Gastrocnemius medialis (tissue), 4 donors: ENCODE measurements around the gene RYR3. TPM values are rescaled to one million over a fixed set of nuclear protein-coding genes. Genes with fewer than 3 reads are reported as not detected.

Experiments
- ATAC-seq, 2 donors: fragments of 150-250 bp; one replicate each; pipeline ENCODE4 v1.9.1; 2016
- DNase-seq, 2 donors: peaks; one replicate each; pipeline ENCODE4 v3.0.0-alpha.2; 2019
- H3K27ac ChIP-seq, 4 donors: fragments of 200-600 bp; sonication (generic); 1 replicate in 1 of 4; 2 replicates in 3 of 4; pipeline ENCODE4 v1.5.1; 2016 to 2018; ENCODE audit warnings: mild to moderate bottlenecking in 2 of 4, moderate library complexity in 1 of 4
- H3K27me3 ChIP-seq, 3 donors: fragments of 200-600 bp; sonication (generic) in 2 of 3; 1 replicate in 1 of 3; 2 replicates in 2 of 3; pipeline versions ENCODE4 v1.5.1 to v1.6.0; 2016 to 2019; ENCODE audit warnings: mild to moderate bottlenecking in 1 of 3, moderate library complexity in 1 of 3
- H3K36me3 ChIP-seq, 2 donors: fragments of 200-600 bp; sonication (generic) in 1 of 2; one replicate each; pipeline ENCODE4 v1.5.1; 2017 to 2018
- H3K4me1 ChIP-seq, 2 donors: fragments of 200-600 bp; sonication (generic) in 1 of 2; one replicate each; pipeline ENCODE4 v1.5.1; 2016 to 2017; ENCODE audit warnings: mild to moderate bottlenecking in 2 of 2
- H3K4me3 ChIP-seq, 4 donors: fragments of 200-600 bp; sonication (generic) in 3 of 4; 1 replicate in 1 of 4; 2 replicates in 3 of 4; pipeline ENCODE4 v1.5.1; 2016 to 2019; ENCODE audit warnings: mild to moderate bottlenecking in 2 of 4
- H3K9me3 ChIP-seq, 3 donors: fragments of 200-600 bp; sonication (generic) in 2 of 3; 1 replicate in 1 of 3; 2 replicates in 2 of 3; pipeline ENCODE4 v1.5.1; 2016 to 2019
- POLR2A ChIP-seq, 2 donors: fragments of 450-650 bp; IDR thresholded peaks; one replicate each; pipeline ENCODE4 v1.6.1; 2017; ENCODE audit warnings: antibody characterized with exemption in 2 of 2, mild to moderate bottlenecking in 2 of 2, moderate library complexity in 2 of 2
- in situ Hi-C, 4 donors: fragments of 200-750 bp; cut with MboI; loops; one replicate each; pipeline versions ENCODE4 v1.15.0 to v1.8.0; 2017; ENCODE audit warnings: low sequenced_read_pairs in 4 of 4
- intact Hi-C: fragments of 100-400 bp; cut with DNase I; formaldehyde crosslinking; loops from one replicate; pipeline ENCODE4 v1.15.1; 2023; ENCODE audit warnings: low total_unique reads
- total RNA-seq, 4 donors: library from RNA; depleted of rRNA; stranded (reverse); fragments of >200 nt; gene quantifications; one replicate each; pipeline versions ENCODE4 v1.1.0 to v1.2.3, GENCODE V29; 2016
- TF ChIP-seq, protein P1 (sequence below), 5 experiments: fragments of 450-650 bp in 3 of 5; fragments of 200-600 bp in 2 of 5; sonication (generic) in 2 of 5; IDR thresholded peaks in 4 of 5; conservative IDR thresholded peaks in 1 of 5; 1 replicate in 4 of 5; 2 replicates in 1 of 5; pipeline ENCODE4 v1.5.1; 2016 to 2019; ENCODE audit warnings: antibody characterized with exemption in 5 of 5, mild to moderate bottlenecking in 3 of 5, moderate library complexity in 3 of 5

The RYR3 gene
- total RNA-seq, 4 donors from 2014 or later, result 7.6 to 30.9 (median 20.6) TPM

DNA sequence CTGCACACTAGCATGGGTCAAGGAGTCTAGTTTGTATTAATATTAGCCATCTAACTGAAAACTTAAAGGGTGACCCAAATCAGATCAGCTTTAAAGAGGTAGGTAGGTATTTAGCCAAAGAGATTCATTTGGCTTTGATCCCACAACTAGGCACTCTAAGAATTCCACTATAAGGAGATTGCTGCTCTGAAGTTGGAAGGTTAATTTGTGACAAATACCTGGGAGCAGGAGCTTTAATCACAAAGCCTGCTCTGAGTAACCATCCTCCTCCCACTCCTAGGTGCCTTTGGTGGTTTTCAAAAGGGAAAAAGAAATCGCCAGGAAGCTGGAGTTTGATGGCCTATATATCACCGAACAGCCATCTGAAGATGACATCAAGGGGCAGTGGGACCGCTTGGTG is 537.2 kb downstream of the RYR3 start:
- Histone ChIP-seq H3K27me3 (no peaks in the 10 kb centered on the region), H3K36me3 (no peaks in the 10 kb centered on the region), H3K9me3 (no peaks in the 10 kb centered on the region), H3K4me3 (no peak overlapping the region), H3K27ac (no peak overlapping the region), H3K4me1 (no peaks in the 10 kb centered on the region)
- in situ Hi-C loops, result no loop called here
- intact Hi-C loops, result no loop called here
- ATAC-seq (no peak), DNase-seq (no peak)
- no peak for TF ChIP-seq POLR2A (IDR thresholded peaks at IDR 0.05)
- TF ChIP-seq, protein P1, sequence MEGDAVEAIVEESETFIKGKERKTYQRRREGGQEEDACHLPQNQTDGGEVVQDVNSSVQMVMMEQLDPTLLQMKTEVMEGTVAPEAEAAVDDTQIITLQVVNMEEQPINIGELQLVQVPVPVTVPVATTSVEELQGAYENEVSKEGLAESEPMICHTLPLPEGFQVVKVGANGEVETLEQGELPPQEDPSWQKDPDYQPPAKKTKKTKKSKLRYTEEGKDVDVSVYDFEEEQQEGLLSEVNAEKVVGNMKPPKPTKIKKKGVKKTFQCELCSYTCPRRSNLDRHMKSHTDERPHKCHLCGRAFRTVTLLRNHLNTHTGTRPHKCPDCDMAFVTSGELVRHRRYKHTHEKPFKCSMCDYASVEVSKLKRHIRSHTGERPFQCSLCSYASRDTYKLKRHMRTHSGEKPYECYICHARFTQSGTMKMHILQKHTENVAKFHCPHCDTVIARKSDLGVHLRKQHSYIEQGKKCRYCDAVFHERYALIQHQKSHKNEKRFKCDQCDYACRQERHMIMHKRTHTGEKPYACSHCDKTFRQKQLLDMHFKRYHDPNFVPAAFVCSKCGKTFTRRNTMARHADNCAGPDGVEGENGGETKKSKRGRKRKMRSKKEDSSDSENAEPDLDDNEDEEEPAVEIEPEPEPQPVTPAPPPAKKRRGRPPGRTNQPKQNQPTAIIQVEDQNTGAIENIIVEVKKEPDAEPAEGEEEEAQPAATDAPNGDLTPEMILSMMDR (IDR thresholded peaks at IDR 0.05 in 4 of 5, conservative IDR thresholded peaks at IDR 0.05 in 1 of 5), result no peak

DNA sequence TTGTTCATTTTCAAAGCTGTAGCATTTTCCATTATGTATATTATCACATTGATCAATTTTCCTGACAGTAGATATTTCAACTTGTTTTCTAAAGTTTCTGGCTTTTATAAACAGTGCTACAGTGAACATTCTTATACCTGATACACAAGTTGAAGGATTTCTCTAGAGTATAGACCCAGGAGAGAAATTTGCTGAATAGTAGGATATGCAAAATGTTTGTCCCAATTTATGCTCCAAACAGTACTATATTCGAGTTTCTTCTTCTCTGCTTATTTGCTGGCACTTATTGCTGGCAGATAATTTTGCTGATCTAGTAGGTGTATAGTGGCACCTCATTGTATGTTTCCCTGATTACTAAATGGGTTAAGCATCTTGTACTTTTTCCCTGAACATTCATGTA is 540.3 kb downstream of the RYR3 start:
- DNase-seq (no peak), ATAC-seq (no peak)
- Histone ChIP-seq H3K27ac (no peak overlapping the region), H3K4me1 (no peaks in the 10 kb centered on the region), H3K9me3 (no peaks in the 10 kb centered on the region), H3K27me3 (no peaks in the 10 kb centered on the region), H3K36me3 (no peaks in the 10 kb centered on the region), H3K4me3 (no peak overlapping the region)
- intact Hi-C loops, result no loop called here
- TF ChIP-seq POLR2A (IDR thresholded peaks at IDR 0.05), result no peak
- TF ChIP-seq, protein P1 (IDR thresholded peaks at IDR 0.05 in 4 of 5, conservative IDR thresholded peaks at IDR 0.05 in 1 of 5), result no peak
- in situ Hi-C loops, result no loop called here

DNA sequence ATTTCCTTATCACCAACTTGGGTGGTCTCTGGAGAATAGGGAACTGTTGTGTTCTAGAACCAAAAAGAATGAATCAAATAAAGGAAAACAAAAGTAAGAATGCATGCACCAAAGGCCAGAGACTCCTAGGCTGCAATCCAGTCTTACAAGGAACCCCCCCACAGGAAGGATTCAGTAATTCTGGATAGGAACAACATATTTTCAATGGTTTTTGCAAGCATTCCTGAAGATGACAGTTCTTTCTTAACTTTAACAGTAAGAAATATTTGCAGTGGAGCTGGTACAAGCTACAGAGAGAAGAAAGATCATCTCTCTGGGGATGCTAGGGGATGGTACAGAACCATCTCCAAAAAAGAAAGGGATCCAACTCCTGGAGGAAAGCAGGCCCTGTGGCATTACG is 541.3 kb downstream of the RYR3 start:
- H3K4me1 ChIP-seq, result no peaks in the 10 kb centered on the region
- H3K9me3 ChIP-seq, result no peaks in the 10 kb centered on the region
- intact Hi-C loops, result no loop called here
- ATAC-seq, result no peak
- DNase-seq, result no peak
- no peak overlapping the region for H3K4me3 ChIP-seq
- in situ Hi-C loops, result no loop called here
- H3K27me3 ChIP-seq, result no peaks in the 10 kb centered on the region
- no peak for TF ChIP-seq POLR2A (IDR thresholded peaks at IDR 0.05)
- TF ChIP-seq, protein P1 (IDR thresholded peaks at IDR 0.05 in 4 of 5, conservative IDR thresholded peaks at IDR 0.05 in 1 of 5), result no peak
- no peaks in the 10 kb centered on the region for H3K36me3 ChIP-seq
- no peak overlapping the region for H3K27ac ChIP-seq

DNA sequence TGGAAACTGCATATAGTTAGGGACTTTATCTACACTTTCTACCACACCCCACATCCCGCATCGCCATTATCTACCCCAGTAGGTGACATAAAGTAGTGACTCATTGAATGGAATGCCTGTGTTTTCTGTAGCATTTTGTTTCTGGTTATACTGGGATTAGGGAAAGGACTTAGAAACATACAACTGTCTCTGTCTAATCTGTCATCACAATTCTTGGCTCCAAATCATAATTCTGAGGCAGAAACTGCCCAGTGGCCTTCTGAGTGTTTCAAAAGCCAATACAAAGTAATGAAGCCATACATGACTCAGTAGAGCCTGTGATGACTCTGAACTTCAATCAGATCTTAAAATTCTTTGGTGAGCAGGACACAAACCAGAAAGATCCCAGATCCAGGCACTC is 541.8 kb downstream of the RYR3 start:
- no peak for DNase-seq
- H3K9me3 ChIP-seq, result no peaks in the 10 kb centered on the region
- TF ChIP-seq, protein P1 (IDR thresholded peaks at IDR 0.05 in 4 of 5, conservative IDR thresholded peaks at IDR 0.05 in 1 of 5), result no peak
- no peak for TF ChIP-seq POLR2A (IDR thresholded peaks at IDR 0.05)
- no peaks in the 10 kb centered on the region for H3K27me3 ChIP-seq
- ATAC-seq, result no peak
- in situ Hi-C loops (no loop called here), intact Hi-C loops (no loop called here)
- H3K4me3 ChIP-seq, result no peak overlapping the region
- H3K4me1 ChIP-seq, result no peaks in the 10 kb centered on the region
- no peaks in the 10 kb centered on the region for H3K36me3 ChIP-seq
- H3K27ac ChIP-seq, result no peak overlapping the region

DNA sequence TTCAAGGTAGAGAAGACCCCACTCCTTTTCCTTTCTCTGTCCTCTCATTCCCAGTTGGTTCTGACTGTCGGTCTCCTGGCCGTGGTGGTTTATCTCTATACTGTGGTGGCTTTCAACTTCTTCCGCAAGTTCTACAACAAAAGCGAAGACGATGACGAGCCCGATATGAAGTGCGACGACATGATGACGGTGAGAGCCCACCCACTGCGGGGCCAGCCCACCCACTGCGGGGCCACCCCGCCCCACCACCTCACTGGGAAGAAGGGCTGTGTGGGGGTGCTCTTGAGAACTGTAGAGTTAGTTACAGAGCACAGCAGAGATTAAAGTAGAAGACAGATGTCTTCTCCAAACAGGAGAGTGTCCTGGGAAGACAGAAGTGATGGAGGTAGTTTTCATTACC is 547.0 kb downstream of the RYR3 start:
- H3K9me3 ChIP-seq, result no peaks in the 10 kb centered on the region
- intact Hi-C loops (no loop called here), in situ Hi-C loops (no loop called here)
- H3K27me3 ChIP-seq, result no peaks in the 10 kb centered on the region
- H3K27ac ChIP-seq, result no peak overlapping the region
- no peak for DNase-seq
- H3K36me3 ChIP-seq, result peaks cover 0 to 21% of the 10 kb centered on the region in 2 donors
- ATAC-seq, result no peak
- no peak overlapping the region for H3K4me3 ChIP-seq
- TF ChIP-seq, protein P1 (IDR thresholded peaks at IDR 0.05 in 4 of 5, conservative IDR thresholded peaks at IDR 0.05 in 1 of 5), result no peak
- no peak for TF ChIP-seq POLR2A (IDR thresholded peaks at IDR 0.05)
- no peaks in the 10 kb centered on the region for H3K4me1 ChIP-seq
